RKO (cell line): ENCODE data around the gene IPO7.
A peak's percentile ranks its signal among the peaks of the same experiment; 100 is the strongest.
"Not testable (repeated sequence)": the region's sequence is repeated elsewhere in the genome, so short reads cannot be mapped to it uniquely, and the experiment has no call there.

Experiments used
- DNase-seq: peaks from one replicate; pipeline ENCODE4 v3.0.0-alpha.2; 2016; ENCODE audit warnings: low spot score

IPO7 gene

GRCh38 chr11:9399466-9399865 lies 15.0 kb downstream of the IPO7 start:
- no peak for DNase-seq

- not testable (repeated sequence) for DNase-seq
Measured at GRCh38 chr11:9401884-9402283, 17.4 kb downstream of the IPO7 start.

- no peak for DNase-seq
Measured at GRCh38 chr11:9428706-9429105, 44.3 kb downstream of the IPO7 start.

GRCh38 chr11:9438611-9439010 lies 54.2 kb downstream of the IPO7 start:
- no peak for DNase-seq

- no peak for DNase-seq
Measured at GRCh38 chr11:9446230-9446629, 61.8 kb downstream of the IPO7 start.

- DNase-seq: no peak
Measured at GRCh38 chr11:9448576-9449352, 64.3 kb downstream of the IPO7 start.

GRCh38 chr11:9452023-9452422 lies 67.6 kb downstream of the IPO7 start:
- DNase-seq: not testable (repeated sequence)

- no peak for DNase-seq
Measured at GRCh38 chr11:9455722-9456121, 71.3 kb downstream of the IPO7 start.

GRCh38 chr11:9459667-9460321 lies 75.3 kb downstream of the IPO7 start:
- DNase-seq: peak; percentile 80

GRCh38 chr11:9460322-9461062 lies 76.0 kb downstream of the IPO7 start, which contains the start of gene ZNF143:
Gene ZNF143, plus strand, starts transcription at chr11:9461012. Its CDS starts 10,297 bp downstream, at chr11:9471309.
- DNase-seq: peak; percentile 100

- peak; percentile 83 for DNase-seq
Measured at GRCh38 chr11:9461063-9461759, 76.8 kb downstream of the IPO7 start.

- DNase-seq: peak; percentile 47
Measured at GRCh38 chr11:9461760-9462134, 77.3 kb downstream of the IPO7 start.

- peak; percentile 20 for DNase-seq
Measured at GRCh38 chr11:9462172-9462799, 77.8 kb downstream of the IPO7 start.

- DNase-seq: no peak
Measured at GRCh38 chr11:9462806-9463537, 78.5 kb downstream of the IPO7 start.

- DNase-seq: no peak
Measured at GRCh38 chr11:9470765-9471164, 86.3 kb downstream of the IPO7 start.

- no peak for DNase-seq
Measured at GRCh38 chr11:9473408-9473807, 89.0 kb downstream of the IPO7 start.

GRCh38 chr11:9479899-9480298 lies 95.4 kb downstream of the IPO7 start:
- DNase-seq: no peak

- no peak for DNase-seq
Measured at GRCh38 chr11:9489080-9489765, 104.8 kb downstream of the IPO7 start.

GRCh38 chr11:9490376-9490775 lies 105.9 kb downstream of the IPO7 start:
- no peak for DNase-seq

- DNase-seq: no peak
Measured at GRCh38 chr11:9493492-9493891, 109.0 kb downstream of the IPO7 start.
